Gastrocnemius medialis (tissue), 4 donors: Measurements from ENCODE around the gene LAX1.

ENCODE experiments used
- POLR2A ChIP-seq, 2 donors: fragments of 450-650 bp; IDR thresholded peaks; one replicate each; pipeline ENCODE4 v1.6.1; 2017; ENCODE audit warnings: antibody characterized with exemption in 2 of 2, mild to moderate bottlenecking in 2 of 2, moderate library complexity in 2 of 2
- TF ChIP-seq, protein P1 (sequence below), 5 experiments: fragments of 450-650 bp in 3 of 5; fragments of 200-600 bp in 2 of 5; sonication (generic) in 2 of 5; IDR thresholded peaks in 4 of 5; conservative IDR thresholded peaks in 1 of 5; 1 replicate in 4 of 5; 2 replicates in 1 of 5; pipeline ENCODE4 v1.5.1; 2016 to 2019; ENCODE audit warnings: antibody characterized with exemption in 5 of 5, mild to moderate bottlenecking in 3 of 5, moderate library complexity in 3 of 5

DNA sequence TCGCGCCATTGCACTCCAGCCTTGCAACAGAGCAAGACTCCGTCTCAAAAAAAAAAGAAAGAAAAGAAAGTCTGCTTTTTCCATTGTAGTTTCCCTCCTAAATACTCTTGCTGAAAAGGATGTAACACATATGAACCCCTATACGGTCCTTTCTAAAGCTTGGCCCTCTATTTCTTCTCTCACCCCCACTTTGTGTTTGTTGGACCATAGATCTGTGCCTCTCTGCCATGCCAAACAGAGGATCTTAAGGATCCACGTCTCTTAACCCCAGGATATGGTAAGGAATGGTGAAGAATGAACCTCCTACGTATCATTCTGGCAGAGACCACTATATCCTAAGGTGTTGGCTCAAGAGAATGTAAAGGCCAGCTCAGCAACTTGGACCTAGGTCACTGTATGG lies 18.7 kb upstream of the LAX1 start:
- no peak for TF ChIP-seq POLR2A (IDR thresholded peaks at IDR 0.05)
- TF ChIP-seq, protein P1, sequence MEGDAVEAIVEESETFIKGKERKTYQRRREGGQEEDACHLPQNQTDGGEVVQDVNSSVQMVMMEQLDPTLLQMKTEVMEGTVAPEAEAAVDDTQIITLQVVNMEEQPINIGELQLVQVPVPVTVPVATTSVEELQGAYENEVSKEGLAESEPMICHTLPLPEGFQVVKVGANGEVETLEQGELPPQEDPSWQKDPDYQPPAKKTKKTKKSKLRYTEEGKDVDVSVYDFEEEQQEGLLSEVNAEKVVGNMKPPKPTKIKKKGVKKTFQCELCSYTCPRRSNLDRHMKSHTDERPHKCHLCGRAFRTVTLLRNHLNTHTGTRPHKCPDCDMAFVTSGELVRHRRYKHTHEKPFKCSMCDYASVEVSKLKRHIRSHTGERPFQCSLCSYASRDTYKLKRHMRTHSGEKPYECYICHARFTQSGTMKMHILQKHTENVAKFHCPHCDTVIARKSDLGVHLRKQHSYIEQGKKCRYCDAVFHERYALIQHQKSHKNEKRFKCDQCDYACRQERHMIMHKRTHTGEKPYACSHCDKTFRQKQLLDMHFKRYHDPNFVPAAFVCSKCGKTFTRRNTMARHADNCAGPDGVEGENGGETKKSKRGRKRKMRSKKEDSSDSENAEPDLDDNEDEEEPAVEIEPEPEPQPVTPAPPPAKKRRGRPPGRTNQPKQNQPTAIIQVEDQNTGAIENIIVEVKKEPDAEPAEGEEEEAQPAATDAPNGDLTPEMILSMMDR (IDR thresholded peaks at IDR 0.05 in 4 of 5, conservative IDR thresholded peaks at IDR 0.05 in 1 of 5), result no peak
